ENCODE data around the gene KRTAP10-10.
"Not testable (repeated sequence)": the region's sequence is repeated elsewhere in the genome, so short reads cannot be mapped to it uniquely, and the experiment has no call there.

The KRTAP10-10 gene
- 0 reads per million in 2 experiments for total RNA-seq

DNA sequence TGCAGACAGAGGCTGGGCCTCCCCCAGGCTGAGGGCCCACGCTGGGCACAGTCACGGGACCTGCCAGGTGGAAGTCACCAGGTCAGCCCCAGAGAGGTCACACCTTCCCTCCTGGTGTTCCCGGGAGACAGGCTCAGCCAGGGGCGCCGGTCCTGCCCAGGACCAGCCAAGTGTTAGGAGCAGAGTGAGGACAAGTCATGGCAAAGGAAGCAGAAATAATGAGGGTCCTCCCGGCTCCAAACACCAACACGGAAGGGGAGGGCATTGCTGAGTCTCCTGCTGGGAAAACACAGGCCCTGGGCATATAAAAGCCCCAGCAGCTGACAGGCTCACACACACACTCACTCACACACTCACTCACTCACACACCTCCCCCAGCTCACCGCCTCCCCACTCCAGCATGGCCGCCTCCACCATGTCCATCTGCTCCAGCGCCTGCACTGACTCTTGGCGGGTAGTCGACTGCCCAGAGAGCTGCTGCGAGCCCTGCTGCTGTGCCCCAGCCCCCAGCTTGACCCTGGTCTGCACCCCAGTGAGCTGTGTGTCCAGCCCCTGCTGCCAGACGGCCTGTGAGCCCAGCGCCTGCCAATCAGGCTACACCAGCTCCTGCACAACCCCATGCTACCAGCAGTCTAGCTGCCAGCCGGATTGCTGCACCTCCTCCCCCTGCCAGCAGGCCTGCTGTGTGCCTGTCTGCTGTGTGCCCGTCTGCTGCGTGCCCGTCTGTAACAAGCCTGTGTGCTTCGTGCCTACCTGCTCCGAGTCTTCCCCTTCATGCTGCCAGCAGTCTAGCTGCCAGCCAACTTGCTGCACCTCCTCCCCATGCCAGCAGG lies at the start of gene KRTAP10-10:
Gene KRTAP10-10 (plus strand): TSS at position 339 of the 833 bp plus-strand sequence. CDS start 62 bp downstream, at position 401.
- no peak for DNase-seq (ENCODE audit: low read depth)

DNA sequence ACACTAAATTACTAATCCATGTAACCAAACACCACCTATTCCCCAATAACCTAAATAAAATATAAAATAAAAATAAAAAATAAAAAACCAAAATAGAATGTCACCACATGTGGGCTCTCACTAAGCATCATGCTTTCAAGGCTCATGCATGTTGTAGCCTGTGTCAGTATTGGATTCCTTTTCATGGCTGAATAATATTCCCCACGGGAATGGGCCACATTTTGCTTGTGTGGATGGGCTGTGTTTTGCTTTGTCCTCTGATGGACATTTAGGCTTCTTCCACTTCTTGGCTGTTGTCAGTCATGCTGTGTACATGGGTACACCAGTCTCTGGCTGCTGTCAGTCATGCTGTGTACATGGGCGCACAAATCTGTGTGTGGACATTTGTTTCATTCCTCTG lies 48.1 kb upstream of the KRTAP10-10 start:
- no peak for DNase-seq (ENCODE audit: low read depth)

DNA sequence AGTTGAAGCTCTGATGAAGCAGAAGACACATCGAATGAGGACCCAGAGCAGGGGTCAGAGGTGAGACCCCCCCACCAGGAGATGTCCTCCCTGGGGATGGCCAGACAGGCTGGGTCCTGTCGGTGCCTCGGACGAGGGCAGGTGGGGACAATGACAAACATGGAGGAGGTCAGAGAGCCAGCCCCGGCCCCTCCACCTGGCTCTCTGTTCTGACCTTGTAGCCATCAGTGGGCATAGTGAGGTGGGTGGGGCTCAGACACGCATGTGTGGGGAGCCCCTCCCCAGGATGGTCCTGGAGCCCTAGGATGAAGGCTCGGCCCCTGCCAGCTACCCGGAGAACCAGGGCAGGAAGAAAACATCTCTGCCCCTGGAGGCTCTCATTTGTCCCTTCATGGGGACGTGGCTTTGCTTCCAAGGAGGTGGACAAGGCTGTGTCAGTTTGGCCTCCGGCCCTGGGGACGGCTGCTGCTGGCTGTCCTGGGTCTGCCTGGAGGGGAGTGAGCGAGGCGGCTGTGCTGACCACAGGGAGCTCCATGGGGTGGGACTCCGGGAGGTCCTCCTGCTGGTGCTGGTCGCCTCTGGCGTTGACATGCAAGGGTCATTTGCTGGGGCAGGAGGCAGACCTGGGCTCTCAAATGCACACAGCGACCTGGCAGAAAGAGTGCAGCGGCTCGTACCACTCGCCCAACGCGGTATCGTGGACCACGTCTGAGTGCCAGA lies 47.4 kb upstream of the KRTAP10-10 start:
- no peak for DNase-seq (ENCODE audit: low read depth)

DNA sequence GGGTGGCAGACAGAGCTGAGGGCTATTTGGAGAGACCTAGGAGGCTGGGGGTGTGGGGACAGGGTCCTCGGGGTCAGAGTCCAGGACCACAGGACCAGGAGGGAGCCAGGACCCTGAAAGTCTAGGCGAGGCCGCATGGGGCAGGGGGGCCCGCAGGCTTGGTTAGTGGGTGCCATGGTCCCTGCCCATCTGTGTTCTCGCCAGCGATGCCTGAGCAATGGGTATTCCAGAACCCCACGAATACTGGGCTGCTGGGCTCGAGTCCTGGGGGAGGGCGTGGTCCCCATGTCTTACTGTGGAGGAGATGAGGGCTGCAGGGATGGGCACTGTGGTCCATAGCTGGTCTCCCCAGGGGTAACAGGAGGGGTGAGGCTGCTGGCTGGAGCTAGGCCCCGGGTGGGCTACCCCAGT lies 46.8 kb upstream of the KRTAP10-10 start:
- DNase-seq (ENCODE audit: low read depth), result no peak

DNA sequence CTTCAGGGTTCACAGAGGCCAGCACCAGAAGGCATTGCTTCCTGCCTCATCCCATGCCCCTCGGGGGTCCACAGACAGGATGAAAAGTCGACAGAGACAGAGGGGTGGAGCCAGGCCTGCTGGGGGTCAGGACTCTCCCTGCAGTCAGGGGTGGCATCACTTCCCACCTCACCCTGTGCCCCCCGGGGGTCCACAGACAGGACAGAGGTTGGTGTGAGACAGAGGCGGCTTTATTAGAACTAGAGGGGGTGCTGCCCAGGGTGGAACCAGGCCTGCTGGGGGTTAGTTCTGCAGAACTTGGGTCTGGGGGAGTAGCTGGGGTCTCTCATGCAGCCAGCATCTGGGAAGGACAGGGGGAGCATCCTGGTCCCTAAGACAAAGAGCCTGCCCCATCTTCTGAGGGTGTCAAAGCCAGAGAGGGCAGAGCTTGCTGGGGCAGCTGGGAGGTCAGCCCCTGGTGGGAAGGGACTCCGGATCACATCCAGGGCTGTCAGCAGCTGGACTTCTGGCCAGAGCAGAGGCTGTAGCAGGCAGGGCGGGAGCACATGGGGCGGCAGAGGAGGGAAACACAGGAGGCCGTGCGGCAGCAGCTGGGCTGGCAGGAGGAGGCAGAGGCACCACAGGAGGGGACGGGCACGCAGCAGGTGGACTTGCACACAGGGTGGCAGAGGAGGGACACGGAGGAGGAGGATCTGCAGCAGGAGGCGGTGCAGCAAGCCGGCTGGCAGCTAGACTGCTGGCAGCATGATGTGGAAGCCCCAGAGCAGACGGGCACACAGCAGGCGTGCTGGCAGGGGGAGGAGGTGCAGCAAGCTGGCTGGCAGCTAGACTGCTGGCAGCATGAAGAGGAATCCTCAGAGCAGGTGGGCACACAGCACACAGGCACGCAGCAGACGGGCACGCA lies 46.0 kb upstream of the KRTAP10-10 start:
- not testable (repeated sequence) for DNase-seq (ENCODE audit: low read depth)

GRCh38 chr21:44591801-44592130 lies 45.4 kb upstream of the KRTAP10-10 start:
- not testable (repeated sequence) for DNase-seq (ENCODE audit: low read depth)

DNA sequence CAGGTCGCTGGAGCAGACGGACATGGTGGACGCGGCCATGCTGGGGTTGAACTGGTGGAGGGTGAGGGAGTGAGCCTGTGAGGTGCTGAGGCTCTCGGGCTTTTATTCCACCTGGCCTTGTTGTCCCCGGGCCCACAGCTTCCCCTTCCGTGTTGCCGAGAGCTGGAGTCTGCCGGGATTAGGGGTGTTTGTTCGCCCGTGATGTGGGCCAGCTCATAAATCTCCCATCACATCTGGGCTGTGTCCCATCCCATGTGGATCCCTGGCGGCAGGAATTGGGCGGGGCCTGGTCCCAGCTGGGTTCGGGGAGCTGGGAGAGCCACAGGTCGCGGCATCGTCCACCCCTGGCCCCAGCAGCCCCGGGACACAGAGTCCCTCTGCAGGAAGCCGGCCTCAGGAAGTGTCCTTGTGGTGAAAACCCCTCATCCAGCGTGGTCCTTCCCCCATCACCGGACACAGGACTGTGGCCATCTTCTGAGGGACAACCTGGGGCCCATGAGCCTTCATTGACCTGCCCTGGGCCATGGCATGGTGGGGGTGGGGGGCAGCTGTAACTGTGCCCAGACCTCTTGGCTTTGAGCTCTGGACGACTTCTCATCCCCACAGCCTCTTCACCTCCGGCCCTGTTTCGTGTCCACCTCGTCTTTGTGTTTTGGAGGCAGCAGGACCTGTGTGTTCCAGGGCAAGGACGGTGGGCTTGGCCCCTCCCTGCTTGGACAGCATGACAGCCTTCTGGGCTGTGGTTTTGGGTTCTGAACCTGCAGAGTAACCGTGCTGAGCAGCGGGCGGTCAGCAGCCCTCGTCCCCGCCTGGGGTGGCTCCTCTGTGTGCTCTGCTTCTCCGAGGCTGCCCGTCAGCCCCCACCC lies 44.5 kb upstream of the KRTAP10-10 start, which contains the start of gene KRTAP10-6:
Gene KRTAP10-6 (minus strand): TSS at position 60 of the 866 bp plus-strand sequence. CDS start 21 bp downstream, at position 39.
- no peak for DNase-seq (ENCODE audit: low read depth)

DNA sequence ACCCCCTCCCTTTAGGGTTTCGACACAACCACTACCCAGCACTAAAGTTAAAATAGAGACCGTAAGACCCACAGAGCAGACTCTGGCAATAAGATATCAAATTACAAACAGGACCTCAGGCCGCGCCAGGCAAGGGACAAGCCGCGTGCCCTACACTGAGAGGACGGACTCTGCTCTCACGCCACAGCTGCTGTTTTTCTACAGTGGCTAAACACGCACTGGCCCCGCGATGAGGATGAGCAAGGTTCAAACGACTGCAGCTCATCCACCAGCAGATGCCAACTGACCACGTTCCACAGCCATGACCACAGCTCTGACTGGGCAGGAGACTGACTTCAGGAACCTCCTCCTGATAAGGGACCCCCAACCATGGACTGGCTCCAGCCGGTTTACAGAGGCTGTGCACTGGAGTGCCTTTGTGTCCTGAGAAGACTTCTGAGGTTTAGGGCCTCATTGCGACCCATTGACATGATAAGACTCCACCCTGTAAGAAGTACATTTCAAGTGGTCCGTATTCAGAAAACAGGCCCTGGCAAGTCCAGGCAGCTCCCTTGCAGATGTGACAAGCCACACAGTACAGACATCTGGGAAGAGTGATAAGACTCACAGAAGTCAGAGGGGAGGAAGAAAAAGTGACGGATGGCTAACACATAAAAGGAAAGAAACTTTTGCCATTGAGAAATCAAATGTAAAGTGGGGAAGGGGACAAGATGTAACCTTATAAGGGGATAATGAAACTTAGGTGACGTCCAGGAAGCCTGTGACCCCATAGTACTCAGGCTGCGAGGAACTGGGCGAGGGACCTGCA lies 43.4 kb upstream of the KRTAP10-10 start:
- DNase-seq (ENCODE audit: low read depth), result no peak

DNA sequence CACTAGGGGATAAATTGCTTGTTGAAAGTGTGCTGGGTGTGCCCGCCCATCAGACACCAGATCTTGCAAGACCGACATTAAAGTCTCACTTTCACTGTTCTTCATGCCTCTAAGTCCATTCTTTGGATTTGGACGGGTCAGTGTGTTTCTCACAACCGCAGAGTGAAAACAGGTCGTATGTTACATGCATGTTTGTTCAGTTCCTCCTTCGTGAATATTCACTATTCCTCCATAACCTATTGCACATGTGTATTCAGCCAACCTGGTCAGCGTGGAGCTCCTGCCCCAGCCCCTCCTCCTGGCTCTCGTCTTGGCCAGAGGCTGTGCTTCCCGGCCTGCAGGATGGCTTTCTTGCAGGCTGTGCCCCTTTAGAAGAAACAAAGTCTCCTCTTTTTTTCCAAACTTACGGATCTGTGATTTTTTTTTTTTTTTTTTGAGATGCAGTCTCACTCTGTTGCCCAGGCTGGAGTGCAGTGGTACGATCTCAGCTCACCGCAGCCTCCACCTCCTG lies 42.7 kb upstream of the KRTAP10-10 start:
- no peak for DNase-seq (ENCODE audit: low read depth)

- no peak for DNase-seq (ENCODE audit: low read depth)
Measured at GRCh38 chr21:44595524-44595923, 41.6 kb upstream of the KRTAP10-10 start.

GRCh38 chr21:44596068-44596725 lies 41.0 kb upstream of the KRTAP10-10 start:
- no peak for DNase-seq (ENCODE audit: low read depth)

- DNase-seq (ENCODE audit: low read depth), result no peak
Measured at GRCh38 chr21:44598061-44598460, 39.1 kb upstream of the KRTAP10-10 start.

GRCh38 chr21:44599264-44600029 lies 37.7 kb upstream of the KRTAP10-10 start:
- no peak for DNase-seq (ENCODE audit: low read depth)

GRCh38 chr21:44600118-44600978 lies 36.8 kb upstream of the KRTAP10-10 start, which contains the start of gene KRTAP10-7:
Gene KRTAP10-7 (plus strand): TSS chr21:44600597. CDS start chr21:44600622, 25 bp downstream.
- not testable (repeated sequence) for DNase-seq (ENCODE audit: low read depth)

GRCh38 chr21:44601091-44601490 lies 36.1 kb upstream of the KRTAP10-10 start:
- DNase-seq (ENCODE audit: low read depth), result not testable (repeated sequence)

GRCh38 chr21:44601596-44602462 lies 35.3 kb upstream of the KRTAP10-10 start:
- DNase-seq (ENCODE audit: low read depth), result no peak

Measured in T follicular helper cell (primary cell).